Left ventricle myocardium superior (tissue), 1 donor: ENCODE results near the gene MBNL3. TPM values are rescaled to one million over a fixed set of nuclear protein-coding genes. Genes with fewer than 3 reads are reported as not detected.
"Not testable (repeated sequence)": the region's sequence is repeated elsewhere in the genome, so short reads cannot be mapped to it uniquely, and the experiment has no call there.

Source experiments
- ATAC-seq: fragments of 200-7000 bp; cut with Tn5 transposase; one replicate; pipeline ENCODE4 v1.9.1; 2020; ENCODE audit warnings: mild to moderate bottlenecking, moderate library complexity
- DNase-seq: peaks from one replicate; pipeline ENCODE4 v3.0.0-alpha.2; 2020
- intact Hi-C: fragments of 100-400 bp; cut with micrococcal nuclease; formaldehyde crosslinking; loops from one replicate; pipeline ENCODE4 v1.11.0; 2022
- total RNA-seq: library from RNA; stranded (reverse); fragmentation: NEBNext Ultra II Directional; extraction: Animal tissue kit (Norgen Biotek cat#: 25700); gene quantifications from one replicate; pipeline ENCODE4 v1.2.1, GENCODE V29; 2021
- donor health status: DM: no; HTN: yes; CAD: no; lungs with severe emphysema.

MBNL3 gene
- total RNA-seq, 1 donor from 2014 or later, result 31.4 TPM

GRCh38 chrX:132481449-132481848 lies 7.4 kb downstream of the MBNL3 start:
- no peak for ATAC-seq
- intact Hi-C loops, result no loop called here

GRCh38 chrX:132480581-132481203 lies 8.1 kb downstream of the MBNL3 start:
- ATAC-seq (peak; percentile 58), DNase-seq (no peak)
- intact Hi-C loops, result no loop called here

More at GRCh38 chrX:132481449-132481848, 7.4 kb downstream of the MBNL3 start:
- no peak for DNase-seq

GRCh38 chrX:132474544-132475248 lies 14.1 kb downstream of the MBNL3 start:
- ATAC-seq (no peak), DNase-seq (no peak)
- intact Hi-C loops, result no loop called here

GRCh38 chrX:132472397-132472796 lies 16.4 kb downstream of the MBNL3 start:
- ATAC-seq (no peak), DNase-seq (no peak)
- intact Hi-C loops, result no loop called here

- ATAC-seq (no peak), DNase-seq (no peak)
- intact Hi-C loops, result no loop called here
These were observed 18.0 kb downstream of the MBNL3 start for GRCh38 chrX:132470831-132471230.

- ATAC-seq, result no peak
- no peak for DNase-seq
- intact Hi-C loops, result no loop called here
These were observed 18.7 kb downstream of the MBNL3 start for GRCh38 chrX:132470179-132470578.

GRCh38 chrX:132468454-132468853 lies 20.4 kb downstream of the MBNL3 start:
- intact Hi-C loops, result no loop called here
- ATAC-seq, result no peak
- DNase-seq, result no peak

- intact Hi-C loops, result no loop called here
- no peak for ATAC-seq
- DNase-seq, result no peak
These were observed 20.8 kb downstream of the MBNL3 start for GRCh38 chrX:132467989-132468388.

- intact Hi-C loops, result no loop called here
- ATAC-seq (no peak), DNase-seq (no peak)
These were observed 21.8 kb downstream of the MBNL3 start for GRCh38 chrX:132467026-132467425.

GRCh38 chrX:132463411-132463810 lies 25.4 kb downstream of the MBNL3 start:
- no peak for ATAC-seq
- no peak for DNase-seq
- intact Hi-C loops, result no loop called here

GRCh38 chrX:132461886-132462285 lies 27.0 kb downstream of the MBNL3 start:
- intact Hi-C loops, result no loop called here
- no peak for ATAC-seq

GRCh38 chrX:132452911-132453550 lies 35.8 kb downstream of the MBNL3 start:
- no peak for DNase-seq
- ATAC-seq, result no peak
- intact Hi-C loops, result no loop called here

More at GRCh38 chrX:132461886-132462285, 27.0 kb downstream of the MBNL3 start:
- no peak for DNase-seq

GRCh38 chrX:132445909-132446308 lies 42.9 kb downstream of the MBNL3 start:
- intact Hi-C loops, ATAC-seq, DNase-seq: not testable (repeated sequence)

- DNase-seq, result no peak
- no peak for ATAC-seq
- intact Hi-C loops, result no loop called here
These were observed 43.9 kb downstream of the MBNL3 start for GRCh38 chrX:132444936-132445335.

- DNase-seq (no peak), ATAC-seq (no peak)
- intact Hi-C loops, result no loop called here
These were observed 45.4 kb downstream of the MBNL3 start for GRCh38 chrX:132443196-132444135.

- intact Hi-C loops, result no loop called here
- ATAC-seq, result peak; percentile 50
- no peak for DNase-seq
These were observed 46.1 kb downstream of the MBNL3 start for GRCh38 chrX:132442691-132443090.

GRCh38 chrX:132435222-132435621 lies 53.6 kb downstream of the MBNL3 start:
- intact Hi-C loops, result no loop called here
- DNase-seq (no peak), ATAC-seq (peak; percentile 72)

- intact Hi-C loops, result no loop called here
- no peak for DNase-seq
- no peak for ATAC-seq
These were observed 55.3 kb downstream of the MBNL3 start for GRCh38 chrX:132433551-132433950.

GRCh38 chrX:132433001-132433400 lies 55.8 kb downstream of the MBNL3 start:
- intact Hi-C loops, result no loop called here
- no peak for ATAC-seq
- no peak for DNase-seq
